Immature natural killer cell (primary cell): Measurements from ENCODE around the gene PCIF1. TPM values are rescaled to one million over a fixed set of nuclear protein-coding genes. Genes with fewer than 3 reads are reported as not detected.

Experiments
- DNase-seq, 3 donors: peaks; one replicate each; pipeline ENCODE4 v3.0.0; 2022; ENCODE audit warnings: mixed read lengths in 1 of 3
- H3K27ac Mint-ChIP-seq, 6 donors: one replicate each; pipeline ENCODE4 v1.8.0; 2020; ENCODE audit warnings: mixed read lengths in 6 of 6, mild to moderate bottlenecking in 5 of 6, inconsistent platforms in 4 of 6, moderate library complexity in 3 of 6
- H3K27me3 Mint-ChIP-seq, 3 donors: one replicate each; pipeline ENCODE4 v1.8.0; 2020 to 2021; ENCODE audit warnings: low read depth in 3 of 3, mild to moderate bottlenecking in 3 of 3, mixed read lengths in 3 of 3, moderate library complexity in 3 of 3, inconsistent platforms in 1 of 3
- H3K36me3 Mint-ChIP-seq, 3 donors: one replicate each; pipeline ENCODE4 v1.8.0; 2020; ENCODE audit warnings: mixed read lengths in 3 of 3, inconsistent platforms in 2 of 3, mild to moderate bottlenecking in 2 of 3
- H3K4me1 Mint-ChIP-seq, 2 donors: one replicate each; pipeline ENCODE4 v1.8.0; 2020; ENCODE audit warnings: inconsistent platforms in 2 of 2, mild to moderate bottlenecking in 2 of 2, mixed read lengths in 2 of 2, moderate library complexity in 1 of 2
- H3K4me3 Mint-ChIP-seq, 5 donors: one replicate each; pipeline ENCODE4 v1.8.0; 2020; ENCODE audit warnings: mild to moderate bottlenecking in 5 of 5, mixed read lengths in 5 of 5, inconsistent platforms in 3 of 5, moderate library complexity in 3 of 5
- H3K9me3 Mint-ChIP-seq, 6 donors: one replicate each; pipeline ENCODE4 v1.8.0; 2020; ENCODE audit warnings: mild to moderate bottlenecking in 6 of 6, mixed read lengths in 6 of 6, inconsistent platforms in 4 of 6, moderate library complexity in 3 of 6
- polyA plus RNA-seq, 3 donors: library from polyadenylated mRNA; unstranded; fragments of 300-500 nt; fragmentation: Illumina TruSeq; gene quantifications; one replicate each; pipeline ENCODE4 v1.2.3, GENCODE V29; 2021

PCIF1 gene
- polyA plus RNA-seq, result 10 to 100 TPM; 78.4 to 93.4 (median 83.0) TPM

DNA sequence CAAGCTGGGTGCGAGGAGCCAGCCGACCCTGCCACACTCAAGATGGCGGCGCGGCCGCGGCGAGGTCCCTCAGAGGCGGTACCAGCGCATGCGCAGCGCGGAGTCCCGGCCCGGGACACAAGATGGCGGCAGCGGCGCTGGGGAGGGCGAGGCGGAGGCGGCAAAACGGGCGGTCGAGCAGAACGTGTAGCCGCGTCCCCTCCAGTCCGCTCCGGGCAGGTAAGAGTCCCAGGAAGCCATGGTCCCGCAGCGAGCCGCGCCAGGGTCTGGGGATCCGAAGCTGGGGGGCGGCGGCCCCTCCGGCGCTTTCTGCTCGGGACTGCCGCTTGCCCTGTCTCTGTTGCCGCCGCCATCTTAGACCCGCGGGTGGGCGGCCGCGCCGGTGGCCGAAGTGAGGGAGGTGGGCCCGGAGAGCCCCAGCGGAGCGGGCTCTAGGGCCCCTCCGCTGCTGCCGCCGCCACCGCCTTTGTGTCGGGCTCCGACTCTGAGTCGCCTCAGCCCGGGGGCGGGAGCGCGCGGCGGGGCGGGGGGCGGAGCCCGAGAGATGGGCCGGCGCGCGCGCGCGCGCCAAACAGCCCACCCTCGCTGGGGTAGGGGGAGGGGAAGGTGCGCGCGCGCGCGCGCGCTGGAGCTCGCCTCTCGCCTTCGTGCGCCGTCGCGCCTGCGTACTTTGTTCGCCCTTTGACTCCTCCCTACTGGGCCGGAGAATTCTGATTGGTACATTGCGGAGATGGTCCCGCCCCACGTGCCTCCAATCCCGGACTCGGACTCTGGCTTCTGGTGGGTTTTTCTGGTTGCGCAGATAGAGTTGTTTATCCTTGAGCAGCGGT, at the start of gene PCIF1:
PCIF1 (plus strand) TSS at position 98 of the 830 bp plus-strand sequence. CDS start 4,317 bp downstream, outside the sequence.
- peaks cover 34% of the 10 kb centered on the region in 2 donors for H3K4me1 Mint-ChIP-seq
- no peaks in the 10 kb centered on the region for H3K9me3 Mint-ChIP-seq
- H3K27ac Mint-ChIP-seq, result peak within 1 kb of the TSS; percentile 94 to 98 (median 97)
- peaks cover 9 to 19% (median 11%) of the 10 kb centered on the region in 3 donors for H3K36me3 Mint-ChIP-seq
- peak within 1 kb of the TSS; percentile 93 to 97 (median 96) for H3K4me3 Mint-ChIP-seq
- H3K27me3 Mint-ChIP-seq, result peaks cover 17 to 19% (median 19%) of the 10 kb centered on the region in 3 donors
- DNase-seq, result peak; percentile 99

DNA sequence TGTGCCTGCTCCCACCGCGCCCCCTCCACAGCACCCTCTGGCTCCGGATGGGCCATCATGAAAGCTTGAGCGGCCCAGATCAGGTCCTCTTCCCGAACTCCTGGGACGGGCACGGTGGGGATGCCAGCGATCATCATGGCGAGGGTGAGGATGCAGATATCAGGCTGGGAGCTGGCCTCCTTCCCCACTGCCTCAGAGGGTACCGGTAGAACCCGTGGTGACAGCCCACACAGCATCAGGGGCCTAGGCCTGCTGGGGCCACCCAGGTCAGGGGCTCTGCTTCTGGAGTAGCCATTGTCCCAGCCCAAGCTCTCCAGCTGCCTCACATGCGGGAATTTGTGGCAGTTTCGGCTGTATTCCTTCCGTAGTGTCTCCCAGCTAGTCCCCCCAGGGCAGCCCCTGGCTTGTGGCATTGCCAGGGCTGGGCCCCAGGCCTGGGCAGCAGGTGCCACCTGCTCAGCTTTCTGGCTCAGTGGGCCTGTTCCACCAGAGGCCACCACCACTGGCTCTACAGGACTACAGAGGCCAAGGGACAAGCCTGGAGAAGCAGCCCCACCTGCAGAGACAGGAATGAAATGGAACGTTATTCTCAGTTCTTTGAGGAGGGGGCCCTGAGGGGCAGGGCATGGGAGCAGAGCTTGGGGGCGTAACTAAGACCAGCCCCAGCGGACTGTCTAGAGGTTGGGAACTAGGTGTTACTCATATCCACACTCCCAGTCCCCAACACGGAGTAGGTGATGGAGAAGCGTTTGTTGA, 47.7 kb upstream of the PCIF1 start:
- Mint-ChIP-seq H3K9me3 (no peaks in the 10 kb centered on the region), H3K27me3 (peaks cover 2 to 3% (median 3%) of the 10 kb centered on the region in 3 donors), H3K27ac (no peak overlapping the region), H3K36me3 (peaks cover 0 to 12% (median 4%) of the 10 kb centered on the region in 3 donors), H3K4me3 (no peak overlapping the region), H3K4me1 (peaks cover 13% of the 10 kb centered on the region in 2 donors)
- DNase-seq, result no peak

DNA sequence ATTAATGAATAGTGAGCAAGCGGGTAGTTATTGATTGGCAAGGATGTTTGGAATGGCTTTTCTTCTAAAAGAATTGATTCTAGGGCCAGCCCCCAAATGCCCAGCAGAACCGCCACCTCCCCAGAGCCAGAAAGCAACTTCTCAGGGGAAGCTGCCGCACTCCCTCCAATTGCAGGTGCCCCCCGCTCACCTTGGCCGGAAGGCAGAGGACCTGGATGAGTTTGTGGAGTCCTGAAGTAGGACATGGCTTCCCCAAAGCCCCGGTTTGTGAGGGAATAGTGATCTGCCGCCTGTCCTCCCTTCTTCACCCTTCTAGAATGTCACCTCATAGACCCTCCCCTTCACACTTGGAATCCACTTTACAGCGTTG, 47.2 kb upstream of the PCIF1 start, which contains the start of gene SPATA25:
SPATA25 (minus strand) TSS at position 277 of the 370 bp plus-strand sequence; CDS start at position 245, 32 bp downstream.
- Mint-ChIP-seq H3K27me3 (peaks cover 2 to 3% (median 3%) of the 10 kb centered on the region in 3 donors), H3K4me3 (no peak within 1 kb of the TSS), H3K36me3 (peaks cover 0 to 12% (median under 1%) of the 10 kb centered on the region in 3 donors), H3K9me3 (no peaks in the 10 kb centered on the region), H3K27ac (no peak within 1 kb of the TSS), H3K4me1 (peaks cover 14 to 17% of the 10 kb centered on the region in 2 donors)
- no peak for DNase-seq

DNA sequence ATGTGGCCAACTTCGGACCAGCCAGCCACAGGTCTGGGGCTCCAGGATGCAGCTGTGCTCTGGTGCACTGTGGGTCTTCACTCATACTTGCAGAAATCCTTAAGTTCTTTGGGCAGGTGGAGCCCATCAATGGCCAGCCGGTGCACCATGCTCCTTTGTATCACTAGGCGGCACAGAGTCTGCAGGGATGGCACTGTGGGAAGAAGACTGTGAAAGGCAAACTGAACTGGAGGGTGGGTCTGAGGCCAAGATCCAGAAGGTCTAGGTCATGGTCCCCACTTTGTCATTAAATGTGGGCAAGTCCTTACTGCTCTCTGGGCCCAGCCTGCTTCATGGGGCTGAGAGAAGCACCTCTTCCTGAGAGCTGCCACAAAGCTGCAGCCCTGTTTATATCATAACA, 45.8 kb upstream of the PCIF1 start:
- Mint-ChIP-seq H3K4me1 (peaks cover 22% of the 10 kb centered on the region in 2 donors), H3K27me3 (peaks cover 2 to 6% (median 3%) of the 10 kb centered on the region in 3 donors), H3K9me3 (no peaks in the 10 kb centered on the region), H3K4me3 (no peak overlapping the region), H3K36me3 (peaks cover 0 to 4% (median 0%) of the 10 kb centered on the region in 3 donors), H3K27ac (no peak overlapping the region)
- no peak for DNase-seq

DNA sequence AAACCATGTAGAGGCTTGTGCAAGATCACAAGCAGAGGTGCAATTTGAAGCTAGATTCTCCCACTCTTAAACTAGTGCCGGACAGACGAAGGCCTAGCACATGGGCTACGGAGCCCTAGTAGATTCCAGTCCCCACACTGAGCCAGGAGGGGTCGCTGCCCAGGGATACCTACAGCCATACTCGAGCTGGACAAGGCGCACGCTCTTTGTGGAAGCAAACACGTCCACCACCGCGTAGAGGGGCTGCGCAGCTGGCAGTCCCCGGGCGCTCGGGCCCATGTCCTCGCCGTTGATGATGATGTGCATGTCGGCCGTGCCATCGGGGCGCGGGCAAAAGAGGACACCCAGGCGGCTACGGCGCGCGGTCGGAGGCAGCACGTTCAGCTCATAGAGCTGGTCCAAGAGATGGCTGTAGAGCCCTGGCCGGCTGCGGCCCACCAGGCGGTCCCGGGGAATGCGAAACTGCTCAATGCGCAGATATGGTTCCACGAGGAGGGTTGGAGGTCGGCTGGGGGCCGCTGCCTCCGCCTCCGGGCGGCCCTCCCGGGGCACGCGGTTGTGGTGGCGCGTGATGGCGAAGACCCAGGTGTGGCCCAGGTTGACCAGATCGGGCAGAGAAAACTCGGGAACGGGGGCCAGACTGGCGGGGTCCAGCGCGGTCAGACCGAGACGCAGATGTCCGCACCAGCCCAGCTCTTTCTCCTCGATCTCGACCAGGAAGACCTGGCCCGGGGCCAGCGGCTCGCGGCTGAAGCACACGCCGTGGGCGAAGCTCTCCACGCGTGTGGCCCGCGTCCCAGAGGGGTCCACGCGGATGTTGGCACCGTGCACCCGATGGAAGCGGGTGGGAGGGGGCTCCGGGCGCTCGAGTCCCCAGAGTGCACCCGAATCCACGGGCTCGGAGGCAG, 44.2 kb upstream of the PCIF1 start:
- Mint-ChIP-seq H3K27ac (peak overlapping the region in 5 of 6 donors; percentile 46 to 76 (median 67)), H3K9me3 (no peaks in the 10 kb centered on the region), H3K27me3 (peaks cover 2 to 6% (median 3%) of the 10 kb centered on the region in 3 donors), H3K4me3 (peak overlapping the region; percentile 89 to 93 (median 92)), H3K36me3 (peaks cover 5 to 7% (median 6%) of the 10 kb centered on the region in 3 donors), H3K4me1 (peaks cover 22 to 25% of the 10 kb centered on the region in 2 donors)
- DNase-seq, result peak; percentile 43 to 53 (median 52)

DNA sequence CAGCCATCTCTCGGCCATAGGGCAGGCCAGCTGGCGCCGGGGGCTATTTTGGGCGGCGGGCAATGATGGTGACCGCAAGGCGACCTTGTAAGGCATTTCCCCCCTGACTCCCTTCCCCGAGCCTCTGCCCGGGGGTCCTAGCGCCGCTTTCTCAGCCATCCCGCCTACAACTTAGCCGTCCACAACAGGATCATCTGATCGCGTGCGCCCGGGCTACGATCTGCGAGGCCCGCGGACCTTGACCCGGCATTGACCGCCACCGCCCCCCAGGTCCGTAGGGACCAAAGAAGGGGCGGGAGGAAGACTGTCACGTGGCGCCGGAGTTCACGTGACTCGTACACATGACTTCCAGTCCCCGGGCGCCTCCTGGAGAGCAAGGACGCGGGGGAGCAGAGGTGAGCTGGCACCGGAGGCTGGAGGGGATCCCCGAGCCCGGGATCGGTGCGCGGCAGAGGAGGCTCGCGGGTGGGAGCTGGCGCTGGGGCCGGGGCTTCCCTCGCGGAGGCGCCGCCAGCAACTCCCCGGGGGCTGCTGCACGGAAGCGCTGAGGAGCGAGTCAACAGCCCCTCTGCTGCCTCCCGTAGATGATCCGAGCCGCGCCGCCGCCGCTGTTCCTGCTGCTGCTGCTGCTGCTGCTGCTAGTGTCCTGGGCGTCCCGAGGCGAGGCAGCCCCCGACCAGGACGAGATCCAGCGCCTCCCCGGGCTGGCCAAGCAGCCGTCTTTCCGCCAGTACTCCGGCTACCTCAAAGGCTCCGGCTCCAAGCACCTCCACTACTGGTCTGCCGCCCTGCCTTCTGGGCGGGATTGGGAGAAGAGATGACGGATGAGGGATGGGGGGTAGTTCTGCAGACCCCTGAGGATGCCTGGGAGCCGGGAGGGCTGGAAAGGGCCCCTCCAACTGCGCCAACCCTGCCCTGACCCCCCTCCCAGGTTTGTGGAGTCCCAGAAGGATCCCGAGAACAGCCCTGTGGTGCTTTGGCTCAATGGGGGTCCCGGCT, 43.2 kb upstream of the PCIF1 start, which contains the start of the genes CTSA and NEURL2:
CTSA (plus strand) TSS at position 351 of the 999 bp plus-strand sequence; CDS start at position 585, 234 bp downstream.
NEURL2 (minus strand) TSS at position 224 of the 999 bp plus-strand sequence; CDS start at position 7, 217 bp downstream.
- peaks cover 5 to 7% (median 6%) of the 10 kb centered on the region in 3 donors for H3K36me3 Mint-ChIP-seq
- peaks cover 2 to 6% (median 3%) of the 10 kb centered on the region in 3 donors for H3K27me3 Mint-ChIP-seq
- no peaks in the 10 kb centered on the region for H3K9me3 Mint-ChIP-seq
- DNase-seq, result peak; percentile 81 to 82 (median 81)
- H3K27ac Mint-ChIP-seq, result peak within 1 kb of the TSS; percentile 62 to 85 (median 74)
- H3K4me3 Mint-ChIP-seq, result peak within 1 kb of the TSS; percentile 89 to 93 (median 92)
- peaks cover 22 to 25% of the 10 kb centered on the region in 2 donors for H3K4me1 Mint-ChIP-seq

DNA sequence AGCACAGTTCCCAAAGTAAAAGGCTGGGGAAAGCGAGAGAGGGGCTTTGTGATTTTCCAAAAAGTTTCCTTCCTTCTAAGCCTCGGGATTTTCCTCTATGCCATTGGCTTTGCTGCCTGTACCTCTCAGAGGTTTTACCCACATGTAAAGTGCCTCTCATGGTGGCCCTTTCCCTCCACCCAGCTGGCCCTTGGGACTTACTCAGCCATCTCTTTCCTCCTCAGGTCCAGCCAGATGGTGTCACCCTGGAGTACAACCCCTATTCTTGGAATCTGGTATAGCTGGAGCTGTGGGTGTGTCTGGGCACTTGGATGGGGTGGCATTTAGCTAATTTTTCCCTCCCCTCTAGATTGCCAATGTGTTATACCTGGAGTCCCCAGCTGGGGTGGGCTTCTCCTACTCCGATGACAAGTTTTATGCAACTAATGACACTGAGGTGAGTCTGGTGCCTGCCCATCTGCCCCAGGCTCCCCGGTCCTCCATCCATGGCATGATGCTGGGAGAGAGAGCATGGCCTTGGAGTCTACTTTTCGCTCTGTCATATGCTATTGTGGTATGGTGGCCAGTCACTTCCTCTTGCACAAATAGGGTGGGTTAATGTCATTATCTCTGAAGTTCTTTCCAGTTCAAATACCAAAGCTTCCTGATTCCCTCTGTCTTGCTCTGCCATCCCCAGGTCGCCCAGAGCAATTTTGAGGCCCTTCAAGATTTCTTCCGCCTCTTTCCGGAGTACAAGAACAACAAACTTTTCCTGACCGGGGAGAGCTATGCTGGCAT, 42.2 kb upstream of the PCIF1 start:
- H3K4me1 Mint-ChIP-seq, result peaks cover 22 to 25% of the 10 kb centered on the region in 2 donors
- peak overlapping the region in 4 of 6 donors; percentile 34 to 69 (median 48) for H3K27ac Mint-ChIP-seq
- no peak for DNase-seq
- no peaks in the 10 kb centered on the region for H3K9me3 Mint-ChIP-seq
- peaks cover 5 to 11% (median 7%) of the 10 kb centered on the region in 3 donors for H3K36me3 Mint-ChIP-seq
- H3K4me3 Mint-ChIP-seq, result peak overlapping the region; percentile 80 to 93 (median 89)
- H3K27me3 Mint-ChIP-seq, result peaks cover 2 to 6% (median 3%) of the 10 kb centered on the region in 3 donors

DNA sequence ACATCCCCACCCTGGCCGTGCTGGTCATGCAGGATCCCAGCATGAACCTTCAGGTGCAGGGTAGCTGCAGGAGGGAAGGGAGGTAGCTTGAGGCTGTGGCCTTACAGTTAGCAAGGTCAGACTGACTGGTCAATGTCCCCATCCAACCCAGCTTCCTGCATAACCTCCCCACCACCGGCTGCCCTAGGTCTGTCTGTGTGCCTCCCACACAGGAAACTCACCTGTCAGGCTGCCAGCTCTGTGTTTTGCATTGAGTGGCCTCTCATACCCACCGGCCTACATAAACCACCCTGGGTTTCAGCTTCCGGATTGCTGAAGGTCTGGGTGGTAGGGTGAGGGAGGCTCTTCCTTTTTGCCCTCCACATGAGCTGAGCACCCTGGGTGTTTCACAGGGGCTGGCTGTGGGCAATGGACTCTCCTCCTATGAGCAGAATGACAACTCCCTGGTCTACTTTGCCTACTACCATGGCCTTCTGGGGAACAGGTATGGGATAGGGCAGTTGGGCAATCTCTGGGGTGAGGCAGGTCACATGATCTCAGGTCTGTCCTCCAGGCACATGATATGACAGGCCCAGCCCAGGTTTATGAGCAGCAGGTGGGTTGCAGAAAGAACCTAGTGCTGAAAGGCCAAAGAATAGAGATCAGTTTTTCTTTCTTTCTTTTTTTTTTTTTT, 41.5 kb upstream of the PCIF1 start:
- peaks cover 22 to 25% of the 10 kb centered on the region in 2 donors for H3K4me1 Mint-ChIP-seq
- H3K27me3 Mint-ChIP-seq, result peaks cover 2 to 6% (median 3%) of the 10 kb centered on the region in 3 donors
- peak in 2 of 3 donors; percentile 32 to 39 for DNase-seq
- peaks cover 5 to 17% (median 12%) of the 10 kb centered on the region in 3 donors for H3K36me3 Mint-ChIP-seq
- H3K9me3 Mint-ChIP-seq, result no peaks in the 10 kb centered on the region
- peak overlapping the region in 4 of 6 donors; percentile 34 to 69 (median 54) for H3K27ac Mint-ChIP-seq
- peak overlapping the region; percentile 80 to 93 (median 89) for H3K4me3 Mint-ChIP-seq

DNA sequence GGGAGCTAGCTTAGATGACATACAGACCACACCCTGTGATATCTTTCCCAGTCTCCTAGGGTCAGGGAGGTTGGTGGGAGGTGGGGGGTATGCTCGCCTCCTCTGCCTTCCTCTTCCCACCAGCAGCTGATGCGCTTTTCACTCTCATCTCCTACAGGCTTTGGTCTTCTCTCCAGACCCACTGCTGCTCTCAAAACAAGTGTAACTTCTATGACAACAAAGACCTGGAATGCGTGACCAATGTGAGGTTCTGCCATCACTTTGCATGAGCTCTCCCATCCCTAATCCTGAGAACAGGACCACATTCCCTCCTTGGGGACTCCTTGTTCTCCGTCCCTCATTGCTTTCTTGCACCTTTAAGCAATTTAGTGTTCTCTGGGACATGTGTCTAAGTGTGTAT, 40.7 kb upstream of the PCIF1 start:
- H3K4me1 Mint-ChIP-seq, result peaks cover 22 to 25% of the 10 kb centered on the region in 2 donors
- H3K9me3 Mint-ChIP-seq, result no peaks in the 10 kb centered on the region
- H3K4me3 Mint-ChIP-seq, result peak overlapping the region in 3 of 5 donors; percentile 45 to 64 (median 50)
- H3K36me3 Mint-ChIP-seq, result peaks cover 5 to 21% (median 12%) of the 10 kb centered on the region in 3 donors
- H3K27ac Mint-ChIP-seq, result no peak overlapping the region
- H3K27me3 Mint-ChIP-seq, result peaks cover 2 to 6% (median 3%) of the 10 kb centered on the region in 3 donors
- DNase-seq, result no peak

DNA sequence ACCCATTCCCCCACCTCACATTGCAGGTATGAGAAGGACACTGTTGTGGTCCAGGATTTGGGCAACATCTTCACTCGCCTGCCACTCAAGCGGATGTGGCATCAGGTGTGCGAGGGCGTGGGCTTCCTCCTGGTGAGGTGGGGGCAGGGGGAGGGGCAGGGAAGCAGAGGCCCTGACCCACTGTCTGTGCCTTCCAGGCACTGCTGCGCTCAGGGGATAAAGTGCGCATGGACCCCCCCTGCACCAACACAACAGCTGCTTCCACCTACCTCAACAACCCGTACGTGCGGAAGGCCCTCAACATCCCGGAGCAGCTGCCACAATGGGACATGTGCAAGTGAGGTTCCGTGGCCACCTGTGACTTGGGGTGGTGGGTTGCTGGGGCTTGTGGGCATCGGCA, 39.7 kb upstream of the PCIF1 start:
- Mint-ChIP-seq H3K27me3 (peaks cover 2 to 6% (median 3%) of the 10 kb centered on the region in 3 donors), H3K9me3 (no peaks in the 10 kb centered on the region), H3K27ac (no peak overlapping the region), H3K4me3 (no peak overlapping the region), H3K36me3 (peaks cover 5 to 24% (median 12%) of the 10 kb centered on the region in 3 donors), H3K4me1 (peaks cover 21 to 25% of the 10 kb centered on the region in 2 donors)
- DNase-seq, result no peak
